ENCODE data around the gene ADAT1. TPM values are rescaled to one million over a fixed set of nuclear protein-coding genes. Genes with fewer than 3 reads are reported as not detected.

ADAT1 gene
- total and polyA plus RNA-seq, 10 donors = 13.2 to 120 (median 59.7) TPM

GRCh38 chr16:75640598-75640997 lies 17.5 kb upstream of the ADAT1 start:
- no peaks in the 10 kb centered on the region for H3K27me3 ChIP-seq (replicated peaks in 1 of 7)
- intact Hi-C loops (cut with DNase I; ENCODE audit: low total_unique reads) = no loop called here
- TF ChIP-seq CTCF (IDR thresholded peaks at IDR 0.05 in 8 of 11, conservative IDR thresholded peaks at IDR 0.05 in 3 of 11) (no peak), POLR2A (IDR thresholded peaks at IDR 0.05) (no peak), POLR2AphosphoS5 (IDR thresholded peaks at IDR 0.05) (no peak)
- 91 to 98% (median 96%) methylated on average over 6 of the region's 6 CpGs for WGBS, 5 donors
- peaks cover 16 to 54% (median 24%) of the 10 kb centered on the region in 6 donors for H3K4me1 ChIP-seq
- no peak overlapping the region for H3K4me3 ChIP-seq
- DNase-seq = no peak
- no peak overlapping the region for H3K27ac ChIP-seq
- no peaks in the 10 kb centered on the region for H3K9me3 ChIP-seq
- H3K36me3 ChIP-seq = peaks cover 0 to 100% (median 82%) of the 10 kb centered on the region in 6 donors

GRCh38 chr16:75635036-75635435 lies 12.0 kb upstream of the ADAT1 start:
- Histone ChIP-seq H3K4me1 (peaks cover 0 to 9% (median 0%) of the 10 kb centered on the region in 6 donors), H3K27ac (no peak overlapping the region), H3K4me3 (no peak overlapping the region), H3K36me3 (peaks cover 11 to 100% (median 98%) of the 10 kb centered on the region in 6 donors), H3K9me3 (no peaks in the 10 kb centered on the region), H3K27me3 (replicated peaks in 1 of 7) (no peaks in the 10 kb centered on the region)
- intact Hi-C loops (cut with DNase I; ENCODE audit: low total_unique reads) = no loop called here
- WGBS, 5 donors = 72 to 92% (median 90%) methylated on average over 3 of the region's 3 CpGs
- no peak for DNase-seq
- no peak for TF ChIP-seq POLR2A (IDR thresholded peaks at IDR 0.05)
- TF ChIP-seq POLR2AphosphoS5 (IDR thresholded peaks at IDR 0.05) = no peak
- no peak for TF ChIP-seq CTCF (IDR thresholded peaks at IDR 0.05 in 8 of 11, conservative IDR thresholded peaks at IDR 0.05 in 3 of 11)

- peaks cover 15 to 100% (median 100%) of the 10 kb centered on the region in 6 donors for H3K36me3 ChIP-seq
- no peaks in the 10 kb centered on the region for H3K27me3 ChIP-seq (replicated peaks in 1 of 7)
- DNase-seq = no peak
- peaks cover 0 to 12% (median 10%) of the 10 kb centered on the region in 6 donors for H3K4me1 ChIP-seq
- no peak overlapping the region for H3K4me3 ChIP-seq
- no peak overlapping the region for H3K27ac ChIP-seq
- intact Hi-C loops (cut with DNase I; ENCODE audit: low total_unique reads) = no loop called here
- TF ChIP-seq POLR2A (IDR thresholded peaks at IDR 0.05) (no peak), CTCF (IDR thresholded peaks at IDR 0.05 in 8 of 11, conservative IDR thresholded peaks at IDR 0.05 in 3 of 11) (no peak), POLR2AphosphoS5 (IDR thresholded peaks at IDR 0.05) (no peak)
- 91 to 98% (median 94%) methylated on average over 8 of the region's 8 CpGs for WGBS, 5 donors
- H3K9me3 ChIP-seq = no peaks in the 10 kb centered on the region
These were observed 9.8 kb upstream of the ADAT1 start for GRCh38 chr16:75632857-75633256.

GRCh38 chr16:75630052-75630451 lies 7.0 kb upstream of the ADAT1 start:
- Histone ChIP-seq H3K4me1 (peaks cover 3 to 25% (median 17%) of the 10 kb centered on the region in 6 donors), H3K9me3 (no peaks in the 10 kb centered on the region), H3K36me3 (peaks cover 15 to 100% (median 93%) of the 10 kb centered on the region in 6 donors), H3K27ac (no peak overlapping the region), H3K4me3 (no peak overlapping the region), H3K27me3 (replicated peaks in 1 of 7) (no peaks in the 10 kb centered on the region)
- TF ChIP-seq POLR2A (IDR thresholded peaks at IDR 0.05) = no peak
- TF ChIP-seq POLR2AphosphoS5 (IDR thresholded peaks at IDR 0.05) = no peak
- TF ChIP-seq CTCF (IDR thresholded peaks at IDR 0.05 in 8 of 11, conservative IDR thresholded peaks at IDR 0.05 in 3 of 11) = no peak
- 77 to 93% (median 81%) methylated on average over 3 of the region's 3 CpGs for WGBS, 5 donors
- intact Hi-C loops (cut with DNase I; ENCODE audit: low total_unique reads) = no loop called here
- DNase-seq = no peak

All from spleen (tissue), 11 donors.